HEK293 (cell line): ENCODE measurements around the gene MCF2L.

Source experiments
- BCL11A ChIP-seq: fragments of 450-650 bp; formaldehyde crosslinking; IDR thresholded peaks from 2 replicates; pipeline ENCODE4 v1.5.1; 2016; ENCODE audit warnings: low read depth, missing biosample characterization, missing genetic modification characterization
- CTCF ChIP-seq: fragments of 450-650 bp; formaldehyde crosslinking; IDR thresholded peaks from 2 replicates; pipeline ENCODE4 v1.5.1; 2016; ENCODE audit warnings: missing biosample characterization, missing genetic modification characterization
- YY1 ChIP-seq: fragments of 450-650 bp; formaldehyde crosslinking; IDR thresholded peaks from 2 replicates; pipeline ENCODE4 v1.5.1; 2018; ENCODE audit warnings: missing biosample characterization, missing genetic modification characterization
- ZBTB21 ChIP-seq: fragments of 450-650 bp; formaldehyde crosslinking; IDR thresholded peaks from 2 replicates; pipeline ENCODE4 v1.5.1; 2017; ENCODE audit warnings: missing biosample characterization, missing genetic modification characterization
- ZBTB49 ChIP-seq: fragments of 450-650 bp; formaldehyde crosslinking; IDR thresholded peaks from 2 replicates; pipeline ENCODE4 v1.5.1; 2016; ENCODE audit warnings: missing biosample characterization, missing genetic modification characterization, low read depth
- ZNF366 ChIP-seq: fragments of 450-650 bp; formaldehyde crosslinking; conservative IDR thresholded peaks from 2 replicates; pipeline ENCODE4 v1.5.1; 2016; ENCODE audit warnings: missing biosample characterization, missing genetic modification characterization
- ZNF394 ChIP-seq: fragments of 450-650 bp; formaldehyde crosslinking; IDR thresholded peaks from 2 replicates; pipeline ENCODE4 v1.5.1; 2016; ENCODE audit warnings: missing biosample characterization, missing genetic modification characterization, mild to moderate bottlenecking, moderate library complexity, borderline replicate concordance
- ZNF449 ChIP-seq: fragments of 450-650 bp; formaldehyde crosslinking; IDR thresholded peaks from 2 replicates; pipeline ENCODE4 v1.5.1; 2017; ENCODE audit warnings: missing biosample characterization, mild to moderate bottlenecking, missing genetic modification characterization, moderate library complexity
- ZNF561 ChIP-seq: fragments of 450-650 bp; IDR thresholded peaks from 2 replicates; pipeline ENCODE4 v1.5.1; 2018; ENCODE audit warnings: missing biosample characterization, missing genetic modification characterization, borderline replicate concordance
- ZNF677 ChIP-seq: fragments of 450-650 bp; IDR thresholded peaks from 2 replicates; pipeline ENCODE4 v1.5.0; 2018; ENCODE audit warnings: missing biosample characterization, mild to moderate bottlenecking, missing genetic modification characterization, moderate library complexity
- ZNF704 ChIP-seq: fragments of 450-650 bp; formaldehyde crosslinking; IDR thresholded peaks from 2 replicates; pipeline ENCODE4 v1.5.1; 2016; ENCODE audit warnings: missing biosample characterization, missing genetic modification characterization
- ZSCAN5A ChIP-seq: fragments of 450-650 bp; formaldehyde crosslinking; IDR thresholded peaks from 2 replicates; pipeline ENCODE4 v1.5.1; 2016; ENCODE audit warnings: missing biosample characterization, missing genetic modification characterization

- TF ChIP-seq CTCF (tag by site-specific recombination), result no peak
- TF ChIP-seq ZNF366 (tag by site-specific recombination), result no peak
- TF ChIP-seq YY1 (tag by site-specific recombination), result no peak
- no peak for TF ChIP-seq ZNF449 (tag by site-specific recombination)
- TF ChIP-seq ZBTB21 (tag by site-specific recombination), result no peak
- no peak for TF ChIP-seq ZNF561
- no peak for TF ChIP-seq ZNF677 (tag by site-specific recombination)
- no peak for TF ChIP-seq ZNF704 (tag by site-specific recombination)
- no peak for TF ChIP-seq ZNF394
- no peak for TF ChIP-seq ZSCAN5A
- TF ChIP-seq BCL11A (tag by site-specific recombination), result no peak
- no peak for TF ChIP-seq ZBTB49 (tag by site-specific recombination)
Observed at GRCh38 chr13:112926003-112926402, 43.0 kb upstream of the MCF2L start.
